PC-9 (cell line): Measurements from ENCODE around the gene SSC5D. TPM values are rescaled to one million over a fixed set of nuclear protein-coding genes. Genes with fewer than 3 reads are reported as not detected.

Experiments
- BruUV-seq: library from RNA; stranded (reverse); fragments of 400-500 nt; replicated peaks from 2 replicates; lab custom pipeline; 2021; lab: Mats Ljungman, UMichigan
- CTCF ChIA-PET: fragments of 300-600 bp; sonication (Branson Sonifier 250); formaldehyde crosslinking; loops from one replicate; lab custom pipeline; 2022; ENCODE audit warnings: antibody characterized with exemption; lab: Charles Lee
- POLR2A ChIA-PET: fragments of 300-600 bp; sonication (Branson Sonifier 250); formaldehyde crosslinking; loops from one replicate; lab custom pipeline; 2022; ENCODE audit warnings: antibody characterized with exemption; ENCODE audit not compliant: unreplicated experiment; lab: Charles Lee
- DNase-seq, 2 experiments: peaks; one replicate each; pipeline versions ENCODE4 v3.0.0 to v3.0.0-alpha.2; 2015 to 2022; ENCODE audit warnings: mixed read lengths in 1 of 2
- H2AFZ ChIP-seq: fragments of 200-600 bp; sonication (generic); 2 replicates; pipeline ENCODE4 v1.8.1; 2017; ENCODE audit warnings: antibody characterized with exemption
- H3F3A ChIP-seq: fragments of 200-600 bp; sonication (generic); 2 replicates; pipeline ENCODE4 v1.8.1; 2017; ENCODE audit warnings: antibody characterized with exemption, mild to moderate bottlenecking, low read depth; ENCODE audit not compliant: insufficient read depth
- H3K27ac ChIP-seq: fragments of 200-600 bp; sonication (generic); 2 replicates; pipeline ENCODE4 v1.6.1; 2016; ENCODE audit warnings: mixed run types
- H3K27me3 ChIP-seq: fragments of 200-600 bp; sonication (generic); 2 replicates; pipeline ENCODE4 v1.6.1; 2016; ENCODE audit warnings: low read depth, mixed run types; ENCODE audit not compliant: insufficient read depth
- H3K36me3 ChIP-seq: fragments of 200-600 bp; sonication (generic); 2 replicates; pipeline ENCODE4 v1.6.1; 2016; ENCODE audit warnings: low read depth, mixed run types
- H3K4me1 ChIP-seq: fragments of 200-600 bp; sonication (generic); replicated peaks from 2 replicates; pipeline ENCODE4 v1.6.1; 2016; ENCODE audit warnings: mixed run types; ENCODE audit not compliant: insufficient read depth
- H3K4me2 ChIP-seq: fragments of 200-600 bp; sonication (generic); 2 replicates; pipeline ENCODE4 v1.6.1; 2017; ENCODE audit warnings: mixed run types
- H3K4me3 ChIP-seq: fragments of 200-600 bp; sonication (generic); 2 replicates; pipeline ENCODE4 v1.6.1; 2016; ENCODE audit warnings: mixed run types
- H3K79me2 ChIP-seq: fragments of 200-600 bp; sonication (generic); 2 replicates; pipeline ENCODE4 v1.6.1; 2017; ENCODE audit warnings: low read depth, mixed run types
- H3K9me2 ChIP-seq: fragments of 200-600 bp; sonication (generic); 2 replicates; pipeline ENCODE4 v1.8.1; 2017; ENCODE audit warnings: mild to moderate bottlenecking; ENCODE audit not compliant: insufficient read depth
- H3K9me3 ChIP-seq: fragments of 200-600 bp; sonication (generic); 2 replicates; pipeline ENCODE4 v1.8.1; 2016; ENCODE audit warnings: low read depth; ENCODE audit not compliant: insufficient read depth
- H4K20me1 ChIP-seq: fragments of 200-600 bp; sonication (generic); 2 replicates; pipeline ENCODE4 v1.8.1; 2017; ENCODE audit not compliant: insufficient read depth
- EZH2 ChIP-seq: fragments of 200-600 bp; sonication (generic); IDR thresholded peaks from 2 replicates; pipeline ENCODE4 v1.8.0; 2017; ENCODE audit warnings: antibody characterized with exemption, low read depth
- intact Hi-C: fragments of 100-400 bp; cut with micrococcal nuclease; formaldehyde crosslinking; loops from one replicate; pipeline ENCODE4 v1.10.0; 2022; ENCODE audit not compliant: unreplicated experiment
- total RNA-seq: library from RNA; stranded (reverse); gene quantifications from 2 replicates; pipeline ENCODE4 v1.2.3, GENCODE V29; 2021
- TF ChIP-seq, protein P1 (sequence below): fragments of 200-600 bp; sonication (generic); conservative IDR thresholded peaks from 2 replicates; pipeline ENCODE4 v1.6.1; 2017; ENCODE audit warnings: mixed run types, antibody characterized with exemption, mild to moderate bottlenecking, moderate library complexity

SSC5D gene
- total RNA-seq, 1 experiment from 2014 or later, result 3.9 TPM

GRCh38 chr19:55463583-55464031 is 24.6 kb upstream of the SSC5D start:
- intact Hi-C loops, result loop anchor here (5.0 kb wide), 1 partner anchor 34 kb away; no protein-coding TSS in a partner anchor
- Histone ChIP-seq H4K20me1 (peaks cover 20% of the 10 kb centered on the region), H3K4me2 (no peak overlapping the region), H3K79me2 (peaks cover 18% of the 10 kb centered on the region; the same call in 1 of the 2 replicates), H3K36me3 (no peaks in the 10 kb centered on the region), H3F3A (peaks cover 36% of the 10 kb centered on the region; the same call in 1 of the 2 replicates), H2AFZ (no peak overlapping the region), H3K27ac (no peak overlapping the region), H3K4me1 (peaks cover 19% of the 10 kb centered on the region), H3K27me3 (no peaks in the 10 kb centered on the region), H3K4me3 (no peak overlapping the region), H3K9me3 (no peaks in the 10 kb centered on the region), H3K9me2 (no peaks in the 10 kb centered on the region)
- ChIA-PET CTCF (no interaction called here), POLR2A (no interaction called here)
- no TSS peak for BruUV-seq
- TF ChIP-seq EZH2, result no peak
- TF ChIP-seq, protein P1, sequence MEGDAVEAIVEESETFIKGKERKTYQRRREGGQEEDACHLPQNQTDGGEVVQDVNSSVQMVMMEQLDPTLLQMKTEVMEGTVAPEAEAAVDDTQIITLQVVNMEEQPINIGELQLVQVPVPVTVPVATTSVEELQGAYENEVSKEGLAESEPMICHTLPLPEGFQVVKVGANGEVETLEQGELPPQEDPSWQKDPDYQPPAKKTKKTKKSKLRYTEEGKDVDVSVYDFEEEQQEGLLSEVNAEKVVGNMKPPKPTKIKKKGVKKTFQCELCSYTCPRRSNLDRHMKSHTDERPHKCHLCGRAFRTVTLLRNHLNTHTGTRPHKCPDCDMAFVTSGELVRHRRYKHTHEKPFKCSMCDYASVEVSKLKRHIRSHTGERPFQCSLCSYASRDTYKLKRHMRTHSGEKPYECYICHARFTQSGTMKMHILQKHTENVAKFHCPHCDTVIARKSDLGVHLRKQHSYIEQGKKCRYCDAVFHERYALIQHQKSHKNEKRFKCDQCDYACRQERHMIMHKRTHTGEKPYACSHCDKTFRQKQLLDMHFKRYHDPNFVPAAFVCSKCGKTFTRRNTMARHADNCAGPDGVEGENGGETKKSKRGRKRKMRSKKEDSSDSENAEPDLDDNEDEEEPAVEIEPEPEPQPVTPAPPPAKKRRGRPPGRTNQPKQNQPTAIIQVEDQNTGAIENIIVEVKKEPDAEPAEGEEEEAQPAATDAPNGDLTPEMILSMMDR, result no peak
- DNase-seq, result no peak

GRCh38 chr19:55464039-55464661 is 24.1 kb upstream of the SSC5D start:
- Histone ChIP-seq H2AFZ (no peak overlapping the region), H4K20me1 (peaks cover 15% of the 10 kb centered on the region), H3K4me3 (no peak overlapping the region), H3K9me3 (no peaks in the 10 kb centered on the region), H3K27me3 (no peaks in the 10 kb centered on the region), H3K36me3 (no peaks in the 10 kb centered on the region), H3K79me2 (peaks cover 12% of the 10 kb centered on the region; the same call in 1 of the 2 replicates), H3K4me1 (peaks cover 19% of the 10 kb centered on the region), H3K9me2 (no peaks in the 10 kb centered on the region), H3K27ac (no peak overlapping the region), H3F3A (peaks cover 36% of the 10 kb centered on the region; the same call in 1 of the 2 replicates), H3K4me2 (no peak overlapping the region)
- intact Hi-C loops, result loop anchor here (5.0 kb wide), 1 partner anchor 33 kb away; no protein-coding TSS in a partner anchor
- no peak for DNase-seq
- POLR2A ChIA-PET, result no interaction called here
- TF ChIP-seq, protein P1, result no peak
- no peak for TF ChIP-seq EZH2
- BruUV-seq, result no TSS peak
- CTCF ChIA-PET, result no interaction called here

- no TSS peak for BruUV-seq
- CTCF ChIA-PET, result no interaction called here
- no peak within 1 kb of the TSS for H3K4me3 ChIP-seq
- TF ChIP-seq, protein P1, result no peak
- no peak for TF ChIP-seq EZH2
- peaks cover 12% of the 10 kb centered on the region for H4K20me1 ChIP-seq
- H3K4me2 ChIP-seq, result no peak within 1 kb of the TSS
- H3F3A ChIP-seq, result peaks cover 37% of the 10 kb centered on the region; the same call in 1 of the 2 replicates
- no peak within 1 kb of the TSS for H3K27ac ChIP-seq
- H3K9me2 ChIP-seq, result no peaks in the 10 kb centered on the region
- no peak for DNase-seq
- H3K79me2 ChIP-seq, result peaks cover 7% of the 10 kb centered on the region; the same call in 1 of the 2 replicates
- no peaks in the 10 kb centered on the region for H3K9me3 ChIP-seq
- POLR2A ChIA-PET, result no interaction called here
- peaks cover 19% of the 10 kb centered on the region for H3K4me1 ChIP-seq
- H3K36me3 ChIP-seq, result no peaks in the 10 kb centered on the region
- intact Hi-C loops, result loop anchor here (5.0 kb wide), 1 partner anchor 33 kb away; no protein-coding TSS in a partner anchor
- no peak within 1 kb of the TSS for H2AFZ ChIP-seq
- H3K27me3 ChIP-seq, result no peaks in the 10 kb centered on the region
Measured at GRCh38 chr19:55464662-55465054, 23.6 kb upstream of the SSC5D start, which contains the start of gene C19orf85. TSS of gene C19orf85 (minus strand) at chr19:55464751. CDS start at chr19:55464554, 197 bp downstream.
